ENCODE results near the gene SYTL3. TPM values are rescaled to one million over a fixed set of nuclear protein-coding genes. Genes with fewer than 3 reads are reported as not detected.
"Not testable (repeated sequence)": the region's sequence is repeated elsewhere in the genome, so short reads cannot be mapped to it uniquely, and the experiment has no call there.

The SYTL3 gene
- total RNA-seq, 4 donors from 2014 or later: 2.8 to 5.1 (median 3.4) TPM

- H3K9me3 ChIP-seq: no peaks in the 10 kb centered on the region
- WGBS: 85% methylated on average over 14 of the region's 14 CpGs
- H3K36me3 ChIP-seq: no peaks in the 10 kb centered on the region
- no peaks in the 10 kb centered on the region for H3K27me3 ChIP-seq
- H3K27ac ChIP-seq: peak overlapping the region; percentile 84
- H3K4me3 ChIP-seq: no peak overlapping the region
- H3K4me1 ChIP-seq: peaks cover 44% of the 10 kb centered on the region
- TF ChIP-seq POLR2AphosphoS5 (IDR thresholded peaks at IDR 0.05) (no peak), POLR2A (IDR thresholded peaks at IDR 0.05) (no peak), CTCF (IDR thresholded peaks at IDR 0.05) (no peak), EP300 (IDR thresholded peaks at IDR 0.05) (no peak)
- DNase-seq (ENCODE audit: low spot score in 2 of 2): no peak
Observed at GRCh38 chr6:158666628-158667359, 16.9 kb downstream of the SYTL3 start.

- WGBS: 90% methylated on average over 8 of the region's 8 CpGs
- TF ChIP-seq POLR2A (IDR thresholded peaks at IDR 0.05): no peak
- no peak for TF ChIP-seq CTCF (IDR thresholded peaks at IDR 0.05)
- no peak for TF ChIP-seq POLR2AphosphoS5 (IDR thresholded peaks at IDR 0.05)
- no peak for TF ChIP-seq EP300 (IDR thresholded peaks at IDR 0.05)
- H3K4me3 ChIP-seq: no peak overlapping the region
- H3K36me3 ChIP-seq: no peaks in the 10 kb centered on the region
- H3K9me3 ChIP-seq: no peaks in the 10 kb centered on the region
- H3K27me3 ChIP-seq: no peaks in the 10 kb centered on the region
- DNase-seq (ENCODE audit: low spot score in 2 of 2): no peak
- H3K27ac ChIP-seq: peak overlapping the region; percentile 84
- H3K4me1 ChIP-seq: peaks cover 37% of the 10 kb centered on the region
Observed at GRCh38 chr6:158667360-158667981, 17.6 kb downstream of the SYTL3 start.

GRCh38 chr6:158668707-158669103, 18.9 kb downstream of the SYTL3 start:
- WGBS: 44% methylated on average over 7 of the region's 7 CpGs
- Histone ChIP-seq H3K27me3 (no peaks in the 10 kb centered on the region), H3K4me3 (no peak overlapping the region), H3K27ac (peak overlapping the region; percentile 1), H3K4me1 (peaks cover 25% of the 10 kb centered on the region), H3K36me3 (no peaks in the 10 kb centered on the region), H3K9me3 (no peaks in the 10 kb centered on the region)
- TF ChIP-seq CTCF (IDR thresholded peaks at IDR 0.05) (no peak), POLR2AphosphoS5 (IDR thresholded peaks at IDR 0.05) (no peak), EP300 (IDR thresholded peaks at IDR 0.05) (no peak), POLR2A (IDR thresholded peaks at IDR 0.05) (no peak)
- no peak for DNase-seq (ENCODE audit: low spot score in 2 of 2)

- Histone ChIP-seq H3K27me3 (no peaks in the 10 kb centered on the region), H3K4me3 (no peak overlapping the region), H3K4me1 (peaks cover 18% of the 10 kb centered on the region), H3K27ac (peak overlapping the region; percentile 23), H3K36me3 (no peaks in the 10 kb centered on the region), H3K9me3 (no peaks in the 10 kb centered on the region)
- no peak for DNase-seq (ENCODE audit: low spot score in 2 of 2)
- TF ChIP-seq CTCF (IDR thresholded peaks at IDR 0.05): no peak
- no peak for TF ChIP-seq POLR2AphosphoS5 (IDR thresholded peaks at IDR 0.05)
- TF ChIP-seq EP300 (IDR thresholded peaks at IDR 0.05): no peak
- TF ChIP-seq POLR2A (IDR thresholded peaks at IDR 0.05): no peak
- 50% methylated on average over 7 of the region's 7 CpGs for WGBS
Observed at GRCh38 chr6:158669145-158670035, 19.5 kb downstream of the SYTL3 start.

GRCh38 chr6:158672119-158672518, 22.3 kb downstream of the SYTL3 start:
- WGBS: 89% methylated on average over 8 of the region's 8 CpGs
- H3K27ac ChIP-seq, H3K4me3 ChIP-seq: not testable (repeated sequence)

More at GRCh38 chr6:158672119-158672518, 22.3 kb downstream of the SYTL3 start:
- H3K4me1 ChIP-seq: peaks cover 18% of the 10 kb centered on the region
- H3K27me3 ChIP-seq; H3K9me3 ChIP-seq; DNase-seq (ENCODE audit: low spot score in 2 of 2); H3K36me3 ChIP-seq: not testable (repeated sequence)

Measured in suprapubic skin (tissue), 4 donors.